OCI-LY7 (cell line): ENCODE measurements around the gene GNB1L. TPM values are rescaled to one million over a fixed set of nuclear protein-coding genes. Genes with fewer than 3 reads are reported as not detected.

ENCODE experiments used
- BruUV-seq: library from RNA; stranded (reverse); fragments of 400-500 nt; replicated peaks from 2 replicates; lab custom pipeline; 2021; lab: Mats Ljungman, UMichigan
- CTCF ChIA-PET: fragments of 300-600 bp; sonication (Branson Sonifier 250); formaldehyde crosslinking; loops from one replicate; lab custom pipeline; 2022; ENCODE audit warnings: antibody characterized with exemption; ENCODE audit not compliant: unreplicated experiment; lab: Charles Lee
- POLR2A ChIA-PET: fragments of 300-600 bp; sonication (Branson Sonifier 250); formaldehyde crosslinking; loops from one replicate; lab custom pipeline; 2022; ENCODE audit warnings: antibody characterized with exemption; lab: Charles Lee
- DNase-seq: peaks from one replicate; pipeline ENCODE4 v3.0.0-alpha.2; 2015; ENCODE audit warnings: low spot score
- H2AFZ ChIP-seq: fragments of 200-600 bp; sonication (generic), shearing (Covaris generic); 2 replicates; pipeline ENCODE4 v1.6.1; 2014; ENCODE audit warnings: mild to moderate bottlenecking, antibody characterized with exemption, low read length, moderate library complexity
- H3K27ac ChIP-seq: fragments of 200-600 bp; sonication (generic); 2 replicates; pipeline ENCODE4 v1.5.1; 2014; ENCODE audit warnings: mixed run types, low read depth, mild to moderate bottlenecking, moderate library complexity, low read length, inconsistent platforms; ENCODE audit not compliant: poor library complexity, severe bottlenecking
- H3K36me3 ChIP-seq: fragments of 200-600 bp; sonication (generic); 2 replicates; pipeline ENCODE4 v1.6.1; 2014; ENCODE audit warnings: mild to moderate bottlenecking, antibody characterized with exemption, low read length, moderate library complexity, mixed read lengths; ENCODE audit not compliant: insufficient read depth
- H3K4me1 ChIP-seq: fragments of 200-600 bp; sonication (generic); 2 replicates; pipeline ENCODE4 v1.5.1; 2014; ENCODE audit warnings: mild to moderate bottlenecking, low read length; ENCODE audit not compliant: insufficient read depth, poor library complexity, severe bottlenecking
- H3K4me2 ChIP-seq: fragments of 200-600 bp; sonication (generic); 2 replicates; pipeline ENCODE4 v1.6.1; 2014; ENCODE audit warnings: mild to moderate bottlenecking, low read length
- H3K4me3 ChIP-seq: fragments of 200-600 bp; sonication (generic); 2 replicates; pipeline ENCODE4 v1.5.1; 2014; ENCODE audit warnings: mild to moderate bottlenecking, low read depth, low read length; ENCODE audit not compliant: poor library complexity, severe bottlenecking
- H3K79me2 ChIP-seq: fragments of 200-600 bp; sonication (generic); 2 replicates; pipeline ENCODE4 v1.6.1; 2016; ENCODE audit warnings: low read depth, mild to moderate bottlenecking, low read length, moderate library complexity, mixed read lengths; ENCODE audit not compliant: insufficient read depth
- H3K9me2 ChIP-seq: fragments of 200-600 bp; sonication (generic); 2 replicates; pipeline ENCODE4 v1.6.1; 2016; ENCODE audit warnings: mild to moderate bottlenecking, low read length, mixed read lengths; ENCODE audit not compliant: insufficient read depth
- H3K9me3 ChIP-seq: fragments of 200-600 bp; sonication (generic); 2 replicates; pipeline ENCODE4 v1.6.1; 2014; ENCODE audit warnings: mild to moderate bottlenecking, mixed run types, low read length, mixed read lengths
- H4K20me1 ChIP-seq: fragments of 200-600 bp; sonication (generic); 2 replicates; pipeline ENCODE4 v1.6.1; 2014; ENCODE audit warnings: mild to moderate bottlenecking, antibody characterized with exemption, low read length, moderate library complexity, mixed read lengths; ENCODE audit not compliant: insufficient read depth
- EZH2phosphoT487 ChIP-seq: fragments of 200-600 bp; sonication (generic); IDR thresholded peaks from 2 replicates; pipeline ENCODE4 v1.6.1; 2018; ENCODE audit warnings: low read depth, borderline replicate concordance, mild to moderate bottlenecking, mixed run types, antibody characterized with exemption, low read length, moderate library complexity, mixed read lengths
- intact Hi-C: fragments of 100-400 bp; cut with micrococcal nuclease; formaldehyde crosslinking; loops from one replicate; pipeline ENCODE4 v1.10.0; 2022; ENCODE audit not compliant: unreplicated experiment
- total RNA-seq, 2 experiments: library from RNA; depleted of rRNA in 1 of 2; stranded (reverse); fragments of >200 nt in 1 of 2; shearing (Covaris generic) in 1 of 2; gene quantifications; 2 replicates each; pipeline ENCODE4 v1.2.3, GENCODE V29; 2014 to 2022
- TF ChIP-seq, protein P1 (sequence below): fragments of 200-600 bp; sonication (generic); conservative IDR thresholded peaks from 2 replicates; pipeline ENCODE4 v1.5.1; 2014; ENCODE audit warnings: mild to moderate bottlenecking, antibody characterized with exemption, low read length, moderate library complexity, mixed read lengths

Gene GNB1L
- total RNA-seq, 2 experiments from 2014 or later = 13.1 to 26.7 TPM

GRCh38 chr22:19875531-19876313, 21.0 kb upstream of the GNB1L start:
- CTCF ChIA-PET = no interaction called here

GRCh38 chr22:19875061-19875530, 20.4 kb upstream of the GNB1L start:
- no TSS peak for BruUV-seq
- POLR2A ChIA-PET = no interaction called here
- no peak overlapping the region for H3K4me3 ChIP-seq
- DNase-seq = no peak
- H3K4me1 ChIP-seq = peaks cover 16% of the 10 kb centered on the region
- no peaks in the 10 kb centered on the region for H4K20me1 ChIP-seq
- H2AFZ ChIP-seq = no peak overlapping the region
- H3K9me2 ChIP-seq = no peaks in the 10 kb centered on the region
- no peaks in the 10 kb centered on the region for H3K9me3 ChIP-seq
- no peaks in the 10 kb centered on the region for H3K79me2 ChIP-seq
- H3K4me2 ChIP-seq = no peak overlapping the region
- CTCF ChIA-PET = no interaction called here
- no peaks in the 10 kb centered on the region for H3K36me3 ChIP-seq
- TF ChIP-seq, protein P1, sequence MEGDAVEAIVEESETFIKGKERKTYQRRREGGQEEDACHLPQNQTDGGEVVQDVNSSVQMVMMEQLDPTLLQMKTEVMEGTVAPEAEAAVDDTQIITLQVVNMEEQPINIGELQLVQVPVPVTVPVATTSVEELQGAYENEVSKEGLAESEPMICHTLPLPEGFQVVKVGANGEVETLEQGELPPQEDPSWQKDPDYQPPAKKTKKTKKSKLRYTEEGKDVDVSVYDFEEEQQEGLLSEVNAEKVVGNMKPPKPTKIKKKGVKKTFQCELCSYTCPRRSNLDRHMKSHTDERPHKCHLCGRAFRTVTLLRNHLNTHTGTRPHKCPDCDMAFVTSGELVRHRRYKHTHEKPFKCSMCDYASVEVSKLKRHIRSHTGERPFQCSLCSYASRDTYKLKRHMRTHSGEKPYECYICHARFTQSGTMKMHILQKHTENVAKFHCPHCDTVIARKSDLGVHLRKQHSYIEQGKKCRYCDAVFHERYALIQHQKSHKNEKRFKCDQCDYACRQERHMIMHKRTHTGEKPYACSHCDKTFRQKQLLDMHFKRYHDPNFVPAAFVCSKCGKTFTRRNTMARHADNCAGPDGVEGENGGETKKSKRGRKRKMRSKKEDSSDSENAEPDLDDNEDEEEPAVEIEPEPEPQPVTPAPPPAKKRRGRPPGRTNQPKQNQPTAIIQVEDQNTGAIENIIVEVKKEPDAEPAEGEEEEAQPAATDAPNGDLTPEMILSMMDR = no peak
- TF ChIP-seq EZH2phosphoT487 = no peak
- intact Hi-C loops = no loop called here
- no peak overlapping the region for H3K27ac ChIP-seq

More at GRCh38 chr22:19875531-19876313, 21.0 kb upstream of the GNB1L start:
- no TSS peak for BruUV-seq
- TF ChIP-seq, protein P1 = no peak
- no peak for TF ChIP-seq EZH2phosphoT487
- intact Hi-C loops = no loop called here
- Histone ChIP-seq H4K20me1 (no peaks in the 10 kb centered on the region), H3K36me3 (no peaks in the 10 kb centered on the region), H3K27ac (no peak overlapping the region), H3K79me2 (no peaks in the 10 kb centered on the region), H3K4me3 (no peak overlapping the region), H3K9me2 (no peaks in the 10 kb centered on the region), H3K4me1 (peaks cover 16% of the 10 kb centered on the region), H2AFZ (no peak overlapping the region), H3K9me3 (no peaks in the 10 kb centered on the region), H3K4me2 (no peak overlapping the region)
- POLR2A ChIA-PET = no interaction called here
- DNase-seq = no peak
